Measurements from ENCODE around the gene MET. TPM values are rescaled to one million over a fixed set of nuclear protein-coding genes. Genes with fewer than 3 reads are reported as not detected.

MET gene
- total and polyA plus RNA-seq, 10 of the 15 experiments (the other 5 are each of a cell fraction or from before 2014, with no cell fraction given), result 0.01 to 0.21 TPM; not detected in 8

GRCh38 chr7:116626886-116627285 lies 45.1 kb upstream of the MET start:
- Histone ChIP-seq H3K27ac (ENCODE audit: control insufficient read depth, insufficient read depth) (no peak overlapping the region), H3K4me3 (no peak overlapping the region), H3K9ac (ENCODE audit: control insufficient read depth, insufficient read depth, low read length) (no peak overlapping the region), H3K4me2 (ENCODE audit: control insufficient read depth, insufficient read depth) (no peak overlapping the region), H3K4me1 (ENCODE audit: control insufficient read depth, insufficient read depth, low read length) (peaks cover 8% of the 10 kb centered on the region), H3K79me2 (ENCODE audit: control insufficient read depth, insufficient read depth, low read length) (no peaks in the 10 kb centered on the region), H2AFZ (ENCODE audit: control insufficient read depth, low read depth, low read length) (no peak overlapping the region), H3K36me3 (ENCODE audit: control insufficient read depth in 2 of 2, insufficient read depth in 2 of 2, low read length in 1 of 2) (no peaks in the 10 kb centered on the region), H3K27me3 (replicated peaks in 1 of 2; ENCODE audit: control insufficient read depth in 2 of 2, insufficient read depth in 2 of 2, low read length in 1 of 2) (peaks cover 0 to 1% of the 10 kb centered on the region in 2 experiments; a peak in 1 of 4 replicates), H3K9me3 (replicated peaks; ENCODE audit: control insufficient read depth, insufficient read depth, low read length) (no peaks in the 10 kb centered on the region), H4K20me1 (ENCODE audit: control insufficient read depth, insufficient read depth) (no peaks in the 10 kb centered on the region)
- TF ChIP-seq CBX5 (IDR thresholded peaks at IDR 0.05; ENCODE audit: low read depth) (no peak), IKZF2 (IDR thresholded peaks at IDR 0.05) (no peak), JUNB (IDR thresholded peaks at IDR 0.05) (no peak), CHD1 (IDR thresholded peaks at IDR 0.05; ENCODE audit: low read depth, low read length) (no peak)
- in situ Hi-C loops (cut with MboI), result no loop called here
- ATAC-seq (no peak), FAIRE-seq (no peak), DNase-seq (ENCODE audit: low read depth, low spot score) (no peak)
- BruUV-seq (replicated peaks), result no TSS peak
- ChIA-PET RAD21 (ENCODE audit: unreplicated experiment) (no interaction called here), CTCF (no interaction called here), POLR2A (no interaction called here), SMC1A (ENCODE audit: uncharacterized antibody, unreplicated experiment) (no interaction called here)
- intact Hi-C loops (cut with micrococcal nuclease; ENCODE audit: unreplicated experiment), result no loop called here
- 84% methylated on average over 4 of the region's 8 CpGs for WGBS (ENCODE audit: insufficient coverage, insufficient replicate concordance, low lambda C conversion rate, missing lambda C conversion rate)

- peaks cover 0 to 1% of the 10 kb centered on the region in 2 experiments; a peak in 1 of 4 replicates for H3K27me3 ChIP-seq (replicated peaks in 1 of 2; ENCODE audit: control insufficient read depth in 2 of 2, insufficient read depth in 2 of 2, low read length in 1 of 2)
- H3K27ac ChIP-seq (ENCODE audit: control insufficient read depth, insufficient read depth), result no peak overlapping the region
- H3K4me1 ChIP-seq (ENCODE audit: control insufficient read depth, insufficient read depth, low read length), result peaks cover 16% of the 10 kb centered on the region
- H4K20me1 ChIP-seq (ENCODE audit: control insufficient read depth, insufficient read depth), result no peaks in the 10 kb centered on the region
- no peak overlapping the region for H2AFZ ChIP-seq (ENCODE audit: control insufficient read depth, low read depth, low read length)
- no peak overlapping the region for H3K4me2 ChIP-seq (ENCODE audit: control insufficient read depth, insufficient read depth)
- ATAC-seq (no peak), DNase-seq (ENCODE audit: low read depth, low spot score) (no peak), FAIRE-seq (no peak)
- H3K9me3 ChIP-seq (replicated peaks; ENCODE audit: control insufficient read depth, insufficient read depth, low read length), result no peaks in the 10 kb centered on the region
- SMC1A ChIA-PET (ENCODE audit: uncharacterized antibody, unreplicated experiment), result no interaction called here
- 98% methylated on average over 3 of the region's 3 CpGs for WGBS (ENCODE audit: insufficient coverage, insufficient replicate concordance, low lambda C conversion rate, missing lambda C conversion rate)
- H3K36me3 ChIP-seq (ENCODE audit: control insufficient read depth in 2 of 2, insufficient read depth in 2 of 2, low read length in 1 of 2), result no peaks in the 10 kb centered on the region
- in situ Hi-C loops (cut with MboI), result no loop called here
- RAD21 ChIA-PET (ENCODE audit: unreplicated experiment), result no interaction called here
- H3K79me2 ChIP-seq (ENCODE audit: control insufficient read depth, insufficient read depth, low read length), result no peaks in the 10 kb centered on the region
- CTCF ChIA-PET, result no interaction called here
- H3K9ac ChIP-seq (ENCODE audit: control insufficient read depth, insufficient read depth, low read length), result no peak overlapping the region
- no TSS peak for BruUV-seq (replicated peaks)
- TF ChIP-seq ESRRA (IDR thresholded peaks at IDR 0.05; ENCODE audit: low read length) (no peak), SMC3 (IDR thresholded peaks at IDR 0.05; ENCODE audit: borderline replicate concordance, low read length) (no peak), MXI1 (IDR thresholded peaks at IDR 0.05; ENCODE audit: low read depth, low read length) (no peak), POLR2AphosphoS2 (IDR thresholded peaks at IDR 0.05; ENCODE audit: low read depth, low read length) (no peak)
- no peak overlapping the region for H3K4me3 ChIP-seq
- intact Hi-C loops (cut with micrococcal nuclease; ENCODE audit: unreplicated experiment), result no loop called here
- POLR2A ChIA-PET, result no interaction called here
Observed at GRCh38 chr7:116629051-116629463, 42.9 kb upstream of the MET start.
